HL-60/S4 (cell line): ENCODE results near the gene PAX6.
"Not testable (repeated sequence)": the region's sequence is repeated elsewhere in the genome, so short reads cannot be mapped to it uniquely, and the experiment has no call there.

Experiments used
- in situ Hi-C: fragments of 300-500 bp; cut with MboI; formaldehyde crosslinking; loops from 2 replicates; pipeline ENCODE4 v1.14.3; 2022; ENCODE audit warnings: low sequenced_read_pairs

Gene PAX6

DNA sequence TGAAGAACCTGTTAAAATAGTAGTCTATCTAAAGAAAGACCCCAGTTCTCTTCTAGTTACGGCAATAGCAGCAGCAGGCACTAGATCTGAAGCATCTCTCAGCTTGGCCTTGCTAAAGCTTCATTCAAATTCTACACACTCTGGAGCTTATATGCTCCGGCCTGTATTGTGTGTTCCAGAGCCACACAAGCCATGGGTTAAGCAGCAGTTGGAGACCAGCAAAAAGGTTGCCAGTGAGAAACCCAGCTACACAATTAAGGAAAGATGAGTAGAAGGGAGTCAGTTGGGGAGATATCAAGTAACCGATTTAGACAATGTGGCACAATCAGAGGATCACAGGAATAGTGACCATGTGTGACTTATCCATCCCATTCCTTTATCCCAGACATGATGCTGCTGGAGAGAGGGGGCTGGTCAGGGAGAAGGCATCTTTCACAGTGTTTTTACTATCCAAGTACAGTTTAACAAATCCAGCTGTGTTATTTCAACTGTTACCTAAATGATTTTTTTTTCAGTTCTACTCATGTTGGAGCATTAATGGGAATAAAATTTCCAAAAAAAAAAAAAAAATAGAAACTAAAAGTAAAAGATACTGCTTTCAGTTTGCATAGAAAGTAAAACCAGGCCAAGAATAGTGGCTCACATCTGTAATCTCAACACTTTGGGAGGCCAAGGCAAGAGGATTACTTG, 41.0 kb downstream of the PAX6 start:
- in situ Hi-C loops = no loop called here

DNA sequence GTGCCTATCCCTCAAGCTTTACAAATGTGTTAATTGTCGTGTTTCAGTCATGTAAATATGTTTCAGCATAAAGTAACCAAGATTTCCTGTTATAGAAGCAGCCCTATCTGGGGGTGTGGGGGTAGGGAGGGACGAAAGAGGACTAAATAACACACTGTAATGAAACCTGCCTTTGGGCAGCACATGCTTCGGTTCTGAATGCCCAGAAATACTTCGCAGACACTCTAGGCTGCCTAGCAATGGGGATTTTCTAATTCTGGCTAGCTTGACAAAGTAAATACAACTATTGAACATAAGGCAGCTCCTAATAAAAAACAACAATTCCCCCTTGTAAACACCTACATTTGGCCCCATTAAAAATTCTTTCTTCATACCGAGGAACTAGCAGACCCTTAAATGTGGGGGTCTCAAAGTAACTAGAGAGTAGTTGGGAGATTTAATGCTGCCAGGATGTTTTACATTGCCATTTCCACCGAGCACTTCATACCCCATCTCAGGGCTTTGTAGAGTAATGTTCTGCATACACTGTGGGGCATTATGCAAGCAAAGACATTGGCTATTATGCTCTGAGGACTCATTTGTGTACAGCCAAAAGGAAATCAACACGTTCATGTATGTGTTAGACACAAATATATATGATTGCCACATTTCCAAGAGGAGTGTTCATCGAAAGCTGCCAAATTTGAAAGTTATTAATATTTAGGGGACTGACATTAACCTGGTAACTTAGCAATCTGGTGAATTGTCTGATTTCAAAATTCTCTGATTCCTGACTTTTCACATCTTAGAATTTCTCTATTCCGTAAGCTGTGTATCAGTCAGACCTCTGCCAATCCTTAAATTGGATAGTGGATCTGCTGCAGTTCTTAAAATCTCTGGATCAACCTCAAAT, 42.1 kb downstream of the PAX6 start:
- in situ Hi-C loops = no loop called here

DNA sequence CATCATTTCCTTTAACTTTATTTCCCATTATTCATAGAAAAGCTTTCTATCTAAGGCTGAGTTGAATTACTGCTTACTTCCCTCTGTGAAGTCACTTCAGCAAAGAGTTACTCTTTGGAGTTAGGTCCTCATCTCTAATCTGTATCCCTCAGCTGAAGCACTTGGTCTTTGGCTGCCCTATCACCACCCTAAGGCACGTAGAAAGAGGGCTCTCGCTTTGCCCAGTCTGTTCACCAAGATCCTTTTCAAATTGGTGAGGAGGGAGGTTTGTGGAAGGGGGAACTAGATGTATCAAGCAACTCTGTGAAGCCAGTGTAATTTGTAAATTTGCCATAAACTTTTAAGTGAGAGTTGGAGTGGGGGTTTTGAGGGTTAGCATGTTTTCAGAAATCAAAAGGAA, 43.4 kb downstream of the PAX6 start:
- in situ Hi-C loops = no loop called here

GRCh38 chr11:31767066-31767465, 44.1 kb downstream of the PAX6 start:
- in situ Hi-C loops = no loop called here

DNA sequence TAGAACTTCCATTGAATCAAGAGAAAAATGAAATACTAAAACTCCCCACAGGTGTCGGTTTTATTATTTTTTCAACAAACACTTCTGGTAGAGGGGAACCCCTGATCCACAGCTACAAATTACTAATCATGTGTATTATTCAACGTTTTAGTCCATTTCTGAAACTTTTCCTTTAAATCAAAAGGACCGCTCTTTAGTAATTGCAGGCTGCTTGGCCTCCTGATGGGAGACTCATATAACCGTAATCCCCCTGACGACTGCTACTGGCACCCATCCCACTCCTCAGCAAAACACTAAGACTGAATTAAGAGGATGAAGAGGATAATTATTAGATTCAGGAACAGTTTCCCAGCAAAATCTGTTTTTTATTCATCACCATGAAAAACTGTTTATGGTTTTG, 46.4 kb downstream of the PAX6 start:
- in situ Hi-C loops = no loop called here

DNA sequence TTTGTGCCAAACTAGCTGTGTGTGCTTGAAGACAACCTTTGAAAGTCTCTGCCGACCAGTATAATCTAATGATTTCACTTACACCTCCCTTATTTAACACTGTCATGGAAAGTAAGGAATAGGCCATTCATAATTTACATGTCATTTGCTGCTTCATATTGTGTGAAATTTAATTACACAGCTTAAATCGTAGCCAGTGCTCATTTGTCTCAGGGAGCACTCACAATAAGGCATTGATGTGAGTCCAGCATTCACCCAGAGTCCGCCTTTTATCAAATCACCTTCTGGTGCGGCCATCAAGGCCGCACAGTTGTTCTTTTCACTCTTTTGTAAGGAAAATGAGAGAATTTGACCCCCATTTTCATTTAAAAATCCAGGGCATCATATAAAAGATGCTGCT, 46.9 kb downstream of the PAX6 start:
- in situ Hi-C loops = no loop called here

DNA sequence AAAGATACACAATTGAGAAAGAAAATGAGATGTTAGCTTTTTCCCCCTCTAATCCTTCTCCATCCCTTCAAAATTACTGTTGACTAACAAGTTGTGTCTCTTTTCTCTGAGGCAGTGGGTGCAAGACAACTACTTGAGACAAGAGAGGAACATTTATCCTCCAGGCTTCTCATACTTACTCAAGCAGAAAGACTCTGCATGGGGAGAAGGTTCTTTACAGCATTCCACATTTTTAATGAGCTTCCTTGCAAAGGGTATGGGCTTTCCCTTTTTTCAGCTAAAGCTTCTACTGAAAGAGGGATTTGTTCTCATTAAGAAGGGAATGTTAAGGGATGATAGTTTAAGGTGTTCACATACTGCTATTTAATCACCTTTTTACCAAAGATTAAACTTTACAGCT, 47.8 kb downstream of the PAX6 start:
- in situ Hi-C loops = no loop called here

DNA sequence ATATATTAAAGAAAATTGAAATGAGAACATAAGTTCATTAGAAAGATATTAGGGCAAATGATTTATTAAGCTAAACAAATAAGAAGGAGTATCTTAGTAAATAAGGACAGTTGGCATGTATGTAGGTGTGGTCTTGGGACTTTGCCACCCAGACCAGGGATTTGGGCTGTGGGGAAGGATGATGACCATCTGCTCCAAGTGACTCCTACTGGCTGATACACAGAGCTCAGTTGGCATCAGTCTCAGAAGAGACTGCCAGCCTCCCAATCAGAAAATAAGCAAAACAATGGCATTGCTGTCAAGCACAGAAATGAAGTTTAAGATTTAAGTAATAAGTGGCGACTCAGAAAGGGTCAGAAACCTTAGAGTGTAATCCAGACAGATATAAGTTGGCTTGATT, 49.5 kb downstream of the PAX6 start:
- in situ Hi-C loops = no loop called here

DNA sequence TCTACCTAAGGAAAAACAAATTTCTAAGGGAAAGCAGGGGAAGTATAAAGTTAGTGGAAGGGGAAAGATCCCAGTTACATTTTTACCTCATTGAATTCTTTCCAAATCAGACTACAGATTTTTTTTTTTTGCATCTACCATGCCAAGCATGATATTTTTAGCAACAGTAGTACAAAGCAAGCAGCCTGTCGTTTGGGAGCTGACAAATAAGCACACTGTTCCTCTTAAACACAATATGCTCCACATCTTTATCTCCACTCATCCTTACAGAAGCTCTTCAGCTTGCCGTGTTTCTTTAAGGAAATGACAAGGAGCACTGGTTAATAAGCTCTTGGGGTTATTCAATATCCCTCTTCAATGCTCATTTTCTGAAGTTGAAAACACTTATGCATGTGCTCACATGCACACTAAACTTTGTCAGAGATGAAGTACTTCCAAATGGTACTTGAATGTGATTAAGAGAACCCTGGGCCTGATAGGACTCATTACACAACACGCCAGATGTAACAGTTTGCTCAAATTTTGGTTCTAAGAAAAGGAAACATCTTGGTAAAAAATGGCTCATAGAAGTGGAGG, 53.8 kb downstream of the PAX6 start:
- in situ Hi-C loops = no loop called here

DNA sequence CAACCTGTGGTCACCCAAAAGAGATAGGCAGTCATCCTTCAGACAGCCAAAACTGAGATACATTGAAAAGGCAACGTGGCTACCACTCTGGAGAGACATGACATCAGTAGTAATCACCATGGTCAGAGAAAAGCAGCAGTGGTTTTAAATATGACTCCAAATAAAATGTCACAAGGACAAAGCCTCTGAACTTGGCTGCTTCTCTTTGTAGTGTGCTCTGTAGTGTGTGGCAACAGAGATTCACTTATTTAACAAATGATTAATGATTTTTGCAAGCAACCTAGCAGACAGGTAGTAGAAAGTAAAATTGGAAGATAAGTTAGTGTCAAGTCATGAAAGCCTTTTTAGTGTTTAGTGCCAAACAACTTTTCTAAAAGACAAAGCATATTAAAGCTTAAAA, 63.5 kb downstream of the PAX6 start:
- in situ Hi-C loops = no loop called here

DNA sequence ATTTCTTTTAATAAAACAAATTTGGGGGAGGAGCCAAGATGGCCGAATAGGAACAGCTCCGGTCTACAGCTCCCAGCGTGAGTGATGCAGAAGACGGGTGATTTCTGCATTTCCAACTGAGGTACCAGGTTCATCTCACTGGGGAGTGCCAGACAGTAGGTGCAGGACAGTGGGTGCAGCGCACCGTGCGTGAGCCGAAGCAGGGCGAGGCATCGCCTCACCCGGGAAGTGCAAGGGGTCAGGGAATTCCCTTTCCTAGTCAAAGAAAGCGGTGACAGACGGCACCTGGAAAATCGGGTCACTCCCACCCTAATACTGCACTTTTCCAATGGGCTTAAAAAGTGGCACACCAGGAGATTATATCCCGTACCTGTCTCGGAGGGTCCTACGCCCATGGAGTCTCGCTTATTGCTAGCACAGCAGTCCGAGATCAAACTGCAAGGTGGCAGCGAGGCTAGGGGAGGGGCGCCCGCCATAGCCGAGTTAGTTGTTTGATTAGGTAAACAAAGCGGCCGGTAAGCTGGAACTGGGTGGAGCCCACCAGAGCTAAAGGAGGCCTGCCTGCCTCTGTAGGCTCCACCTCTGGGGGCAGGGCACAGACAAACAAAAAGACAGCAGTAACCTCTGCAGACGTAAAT, 70.3 kb downstream of the PAX6 start:
- in situ Hi-C loops = not testable (repeated sequence)

GRCh38 chr11:31740131-31740530, 71.0 kb downstream of the PAX6 start:
- in situ Hi-C loops = no loop called here
